SK-N-SH (cell line): ENCODE measurements around the gene ASPSCR1.
A peak's percentile ranks its signal among the peaks of the same experiment; 100 is the strongest.

Source experiments
- EP300 ChIP-seq, 2 experiments: IDR thresholded peaks; 2 replicates each; pipeline versions ENCODE4 v1.4.0 to v1.6.1; 2012; ENCODE audit warnings: borderline replicate concordance in 1 of 2, low read depth in 1 of 2, low read length in 1 of 2
- EZH2phosphoT487 ChIP-seq: fragments of 200-600 bp; sonication (generic); IDR thresholded peaks from 2 replicates; pipeline ENCODE4 v1.6.1; 2017; ENCODE audit warnings: low read depth, mixed run types, mild to moderate bottlenecking, antibody characterized with exemption, moderate library complexity, borderline replicate concordance
- FOXM1 ChIP-seq: IDR thresholded peaks from 2 replicates; pipeline ENCODE4 v1.4.0; 2012; ENCODE audit warnings: low read depth, mild to moderate bottlenecking
- JUND ChIP-seq: IDR thresholded peaks from 2 replicates; pipeline ENCODE4 v1.4.0; 2012
- POLR2AphosphoS5 ChIP-seq: IDR thresholded peaks from 2 replicates; pipeline ENCODE4 v1.6.1; 2012; ENCODE audit warnings: low read depth, low read length
- RFX5 ChIP-seq: IDR thresholded peaks from 2 replicates; pipeline ENCODE4 v1.6.1; 2012; ENCODE audit warnings: mild to moderate bottlenecking, improper control_type of control experiment, low read length
- TF ChIP-seq, protein P1 (sequence below): fragments of 200-600 bp; sonication (generic); IDR thresholded peaks from 2 replicates; pipeline ENCODE4 v1.6.1; 2017; ENCODE audit warnings: antibody characterized with exemption, mild to moderate bottlenecking, moderate library complexity

DNA sequence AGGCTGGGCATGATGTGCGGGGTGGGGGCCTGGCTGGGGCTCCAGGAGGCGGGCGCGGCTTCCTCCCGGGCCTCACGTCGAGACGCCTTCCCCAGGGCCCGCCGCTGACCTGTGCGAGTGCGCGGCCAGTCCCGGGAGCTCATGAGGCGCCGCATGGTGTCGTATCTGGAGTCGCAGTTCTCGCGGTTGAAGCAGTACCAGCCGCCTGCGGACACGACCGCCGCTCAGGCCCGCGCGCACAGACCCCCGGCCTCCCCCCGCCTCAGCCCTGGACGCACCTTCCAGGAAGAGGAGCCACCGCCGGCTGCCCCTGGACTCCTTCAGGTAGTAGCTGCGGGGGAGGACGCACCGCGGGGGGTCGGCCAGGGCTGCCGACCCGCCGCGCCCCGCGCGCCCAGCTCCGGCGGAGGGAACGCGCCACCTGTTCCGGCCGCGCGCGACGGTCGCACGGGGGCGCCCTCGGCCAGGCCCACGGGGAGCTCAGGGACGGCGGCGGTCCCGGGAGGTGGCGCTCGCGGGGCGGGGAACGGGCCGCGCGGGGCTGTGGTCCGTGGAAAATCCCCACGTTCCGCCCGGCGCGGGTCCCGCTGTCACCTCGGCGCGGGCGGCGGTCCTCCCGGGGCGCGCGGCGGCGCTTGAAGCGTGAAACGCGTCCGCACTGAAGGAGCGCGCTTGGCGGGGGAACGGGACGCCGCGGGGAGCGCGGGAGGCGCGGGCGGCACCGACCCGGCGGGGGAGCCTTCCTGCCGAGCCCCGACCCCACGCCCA lies 17.9 kb upstream of the ASPSCR1 start:
- TF ChIP-seq, protein P1, sequence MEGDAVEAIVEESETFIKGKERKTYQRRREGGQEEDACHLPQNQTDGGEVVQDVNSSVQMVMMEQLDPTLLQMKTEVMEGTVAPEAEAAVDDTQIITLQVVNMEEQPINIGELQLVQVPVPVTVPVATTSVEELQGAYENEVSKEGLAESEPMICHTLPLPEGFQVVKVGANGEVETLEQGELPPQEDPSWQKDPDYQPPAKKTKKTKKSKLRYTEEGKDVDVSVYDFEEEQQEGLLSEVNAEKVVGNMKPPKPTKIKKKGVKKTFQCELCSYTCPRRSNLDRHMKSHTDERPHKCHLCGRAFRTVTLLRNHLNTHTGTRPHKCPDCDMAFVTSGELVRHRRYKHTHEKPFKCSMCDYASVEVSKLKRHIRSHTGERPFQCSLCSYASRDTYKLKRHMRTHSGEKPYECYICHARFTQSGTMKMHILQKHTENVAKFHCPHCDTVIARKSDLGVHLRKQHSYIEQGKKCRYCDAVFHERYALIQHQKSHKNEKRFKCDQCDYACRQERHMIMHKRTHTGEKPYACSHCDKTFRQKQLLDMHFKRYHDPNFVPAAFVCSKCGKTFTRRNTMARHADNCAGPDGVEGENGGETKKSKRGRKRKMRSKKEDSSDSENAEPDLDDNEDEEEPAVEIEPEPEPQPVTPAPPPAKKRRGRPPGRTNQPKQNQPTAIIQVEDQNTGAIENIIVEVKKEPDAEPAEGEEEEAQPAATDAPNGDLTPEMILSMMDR = peak; percentile 62
- TF ChIP-seq EP300 (IDR thresholded peaks at IDR 0.05; ENCODE audit: borderline replicate concordance in 1 of 2, low read depth in 1 of 2, low read length in 1 of 2) (peak in 1 of 2 experiments; percentile 17; a peak in 1 of 4 replicates), EZH2phosphoT487 (no peak), RFX5 (no peak; the same call in 1 of the 2 replicates), JUND (no peak), POLR2AphosphoS5 (no peak), FOXM1 (no peak)
